Mammary epithelial cell (primary cell): Measurements from ENCODE around the gene NANP.

ENCODE experiments used
- EZH2 ChIP-seq: IDR thresholded peaks from 2 replicates; pipeline ENCODE4 v1.6.1; 2012; ENCODE audit warnings: low read length, inconsistent platforms, borderline replicate concordance
- TF ChIP-seq, protein P1 (sequence below), 2 donors: IDR thresholded peaks in 1 of 2; conservative IDR thresholded peaks in 1 of 2; 2 replicates each; pipeline ENCODE4 v1.5.1; 2011 to 2012; ENCODE audit warnings: inconsistent platforms in 2 of 2, low read length in 2 of 2, mild to moderate bottlenecking in 2 of 2, control low read depth in 1 of 2, low read depth in 1 of 2; ENCODE audit not compliant: insufficient read depth in 1 of 2; ENCODE audit errors: extremely low read depth in 1 of 2

DNA sequence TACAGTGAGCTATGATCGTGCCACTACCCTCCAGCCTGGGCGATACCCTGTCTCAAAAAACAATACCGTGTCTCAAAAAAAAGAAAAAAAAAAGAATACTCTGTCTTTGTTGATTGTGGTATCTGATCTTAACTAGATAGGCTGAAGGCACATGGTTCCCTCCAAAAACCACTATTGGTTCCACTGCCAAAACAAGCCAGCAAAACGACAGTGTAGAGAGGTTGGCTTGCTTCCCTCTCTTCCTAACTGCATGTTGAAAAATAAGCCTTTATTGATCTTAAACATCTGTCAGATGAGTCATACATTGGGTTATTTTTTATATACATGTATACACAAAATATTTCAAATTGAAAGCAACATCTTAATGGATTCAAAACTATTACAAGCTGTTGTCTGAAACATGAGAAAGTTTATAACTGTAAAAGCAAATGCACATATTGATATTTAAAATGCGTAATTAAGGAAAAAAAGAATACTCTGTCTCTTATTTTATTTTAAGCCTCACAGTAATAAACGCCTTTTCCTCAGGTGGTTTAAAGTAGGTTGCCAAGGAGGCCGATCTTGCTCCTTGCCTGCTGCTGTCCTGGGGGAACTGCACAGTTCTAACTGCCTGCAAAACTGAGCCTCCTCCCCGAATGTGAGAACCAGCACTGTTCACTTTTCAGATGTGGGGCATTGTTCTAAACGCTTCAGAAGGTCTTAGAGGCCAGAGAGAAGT, 31.5 kb downstream of the NANP start:
- TF ChIP-seq EZH2, result no peak
- TF ChIP-seq, protein P1, sequence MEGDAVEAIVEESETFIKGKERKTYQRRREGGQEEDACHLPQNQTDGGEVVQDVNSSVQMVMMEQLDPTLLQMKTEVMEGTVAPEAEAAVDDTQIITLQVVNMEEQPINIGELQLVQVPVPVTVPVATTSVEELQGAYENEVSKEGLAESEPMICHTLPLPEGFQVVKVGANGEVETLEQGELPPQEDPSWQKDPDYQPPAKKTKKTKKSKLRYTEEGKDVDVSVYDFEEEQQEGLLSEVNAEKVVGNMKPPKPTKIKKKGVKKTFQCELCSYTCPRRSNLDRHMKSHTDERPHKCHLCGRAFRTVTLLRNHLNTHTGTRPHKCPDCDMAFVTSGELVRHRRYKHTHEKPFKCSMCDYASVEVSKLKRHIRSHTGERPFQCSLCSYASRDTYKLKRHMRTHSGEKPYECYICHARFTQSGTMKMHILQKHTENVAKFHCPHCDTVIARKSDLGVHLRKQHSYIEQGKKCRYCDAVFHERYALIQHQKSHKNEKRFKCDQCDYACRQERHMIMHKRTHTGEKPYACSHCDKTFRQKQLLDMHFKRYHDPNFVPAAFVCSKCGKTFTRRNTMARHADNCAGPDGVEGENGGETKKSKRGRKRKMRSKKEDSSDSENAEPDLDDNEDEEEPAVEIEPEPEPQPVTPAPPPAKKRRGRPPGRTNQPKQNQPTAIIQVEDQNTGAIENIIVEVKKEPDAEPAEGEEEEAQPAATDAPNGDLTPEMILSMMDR (conservative IDR thresholded peaks at IDR 0.05 in 1 of 2, IDR thresholded peaks at IDR 0.05 in 1 of 2; ENCODE audit: extremely low read depth in 1 of 2, insufficient read depth in 1 of 2, low read depth in 1 of 2, low read length in 2 of 2), result no peak
